Ovary (tissue), 3 donors: ENCODE measurements around the gene S100PBP.

ENCODE experiments used
- CTCF ChIP-seq, 3 donors: fragments of 450-650 bp in 2 of 3; fragments of 200-600 bp in 1 of 3; IDR thresholded peaks; one replicate each; pipeline versions ENCODE4 v1.5.1 to v1.8.0; 2016 to 2022; ENCODE audit warnings: antibody characterized with exemption in 3 of 3, mild to moderate bottlenecking in 1 of 3
- POLR2A ChIP-seq: fragments of 450-650 bp; IDR thresholded peaks from one replicate; pipeline ENCODE4 v1.6.1; 2017; ENCODE audit warnings: antibody characterized with exemption, mild to moderate bottlenecking, moderate library complexity
- donor health status: DM: no; HTN: no; CAD: no.

- TF ChIP-seq CTCF (IDR thresholded peaks at IDR 0.05) (no peak), POLR2A (no peak)
These were observed 38.6 kb downstream of the S100PBP start for GRCh38 chr1:32855861-32856617.
